H9 (cell line): Measurements from ENCODE around the gene RAB31. TPM values are rescaled to one million over a fixed set of nuclear protein-coding genes. Genes with fewer than 3 reads are reported as not detected.

ENCODE experiments used
- DNase-seq: peaks from one replicate; pipeline ENCODE4 v3.0.0-alpha.2; 2017
- H2AFZ ChIP-seq: one replicate; pipeline ENCODE4 v1.6.1; 2013; ENCODE audit warnings: mild to moderate bottlenecking, low read length, control low read depth, moderate library complexity
- H2AK5ac ChIP-seq: 2 replicates; pipeline ENCODE4 v1.6.1; 2013; ENCODE audit warnings: low read length, control low read depth, mixed read lengths; ENCODE audit not compliant: insufficient read length
- H2BK120ac ChIP-seq: one replicate; pipeline ENCODE4 v1.6.1; 2013; ENCODE audit warnings: low read depth, mild to moderate bottlenecking, low read length, control low read depth, inconsistent platforms; ENCODE audit not compliant: poor library complexity, severe bottlenecking
- H2BK12ac ChIP-seq: 2 replicates; pipeline ENCODE4 v1.6.1; 2013; ENCODE audit warnings: low read length, control low read depth, mixed read lengths, low read depth; ENCODE audit not compliant: insufficient read length
- H2BK15ac ChIP-seq: 2 replicates; pipeline ENCODE4 v1.6.1; 2013; ENCODE audit warnings: low read depth, low read length, control low read depth
- H2BK20ac ChIP-seq: one replicate; pipeline ENCODE4 v1.6.1; 2013; ENCODE audit warnings: low read depth, mild to moderate bottlenecking, low read length, control low read depth, inconsistent platforms; ENCODE audit not compliant: poor library complexity, severe bottlenecking
- H2BK5ac ChIP-seq: 2 replicates; pipeline ENCODE4 v1.6.1; 2013; ENCODE audit warnings: low read length, control low read depth, mixed read lengths; ENCODE audit not compliant: insufficient read length
- H3K14ac ChIP-seq: 2 replicates; pipeline ENCODE4 v1.6.1; 2013; ENCODE audit warnings: low read length, control low read depth; ENCODE audit not compliant: insufficient read depth
- H3K18ac ChIP-seq: 2 replicates; pipeline ENCODE4 v1.6.1; 2013; ENCODE audit warnings: low read depth, mild to moderate bottlenecking, mixed read lengths, low read length, control low read depth; ENCODE audit not compliant: insufficient read length
- H3K23ac ChIP-seq: 2 replicates; pipeline ENCODE4 v1.6.1; 2013; ENCODE audit warnings: low read length, control low read depth, mixed read lengths, low read depth; ENCODE audit not compliant: insufficient read length
- H3K23me2 ChIP-seq: 2 replicates; pipeline ENCODE4 v1.6.1; 2013; ENCODE audit warnings: low read depth, mild to moderate bottlenecking, mixed read lengths, low read length, control low read depth; ENCODE audit not compliant: insufficient read length, poor library complexity, severe bottlenecking
- H3K27ac ChIP-seq: 2 replicates; pipeline ENCODE4 v1.5.1; 2013; ENCODE audit warnings: low read length, control low read depth, mixed read lengths, low read depth; ENCODE audit not compliant: insufficient read length
- H3K27me3 ChIP-seq: 2 replicates; pipeline ENCODE4 v1.6.1; 2013; ENCODE audit warnings: low read length, control low read depth, inconsistent platforms; ENCODE audit not compliant: insufficient read depth
- H3K4ac ChIP-seq: 2 replicates; pipeline ENCODE4 v1.6.1; 2013; ENCODE audit warnings: low read depth, mild to moderate bottlenecking, control low read depth, inconsistent platforms, low read length, moderate library complexity
- H3K4me1 ChIP-seq: 2 replicates; pipeline ENCODE4 v1.6.1; 2013; ENCODE audit warnings: low read length, control low read depth, inconsistent platforms; ENCODE audit not compliant: insufficient read depth
- H3K4me2 ChIP-seq: 2 replicates; pipeline ENCODE4 v1.6.1; 2013; ENCODE audit warnings: low read length, control low read depth, mixed read lengths; ENCODE audit not compliant: insufficient read length, insufficient read depth
- H3K56ac ChIP-seq: 2 replicates; pipeline ENCODE4 v1.6.1; 2013; ENCODE audit warnings: low read depth, mild to moderate bottlenecking, mixed read lengths, low read length, control low read depth; ENCODE audit not compliant: insufficient read length
- H3K79me1 ChIP-seq: 2 replicates; pipeline ENCODE4 v1.6.1; 2013; ENCODE audit warnings: low read depth, mild to moderate bottlenecking, moderate library complexity, low read length, control low read depth, inconsistent platforms; ENCODE audit not compliant: insufficient read depth, poor library complexity, severe bottlenecking
- H3K79me2 ChIP-seq: 2 replicates; pipeline ENCODE4 v1.6.1; 2013; ENCODE audit warnings: low read length, control low read depth, inconsistent platforms; ENCODE audit not compliant: insufficient read depth
- H3K9ac ChIP-seq: 2 replicates; pipeline ENCODE4 v1.6.1; 2013; ENCODE audit warnings: low read length, control low read depth, mixed read lengths; ENCODE audit not compliant: insufficient read length; ENCODE audit errors: extremely low read depth
- H3K9me3 ChIP-seq: one replicate; pipeline ENCODE4 v1.6.1; 2013; ENCODE audit warnings: low read depth, low read length, inconsistent platforms; ENCODE audit not compliant: control insufficient read depth
- H3T11ph ChIP-seq: one replicate; pipeline ENCODE4 v1.6.1; 2013; ENCODE audit warnings: mild to moderate bottlenecking, low read length, control low read depth, inconsistent platforms
- H4K20me1 ChIP-seq: one replicate; pipeline ENCODE4 v1.6.1; 2013; ENCODE audit not compliant: control insufficient read depth, insufficient read length, insufficient read depth
- H4K5ac ChIP-seq: 2 replicates; pipeline ENCODE4 v1.6.1; 2013; ENCODE audit warnings: low read depth, mild to moderate bottlenecking, mixed read lengths, low read length, control low read depth; ENCODE audit not compliant: insufficient read length
- H4K8ac ChIP-seq: replicated peaks from 2 replicates; pipeline ENCODE4 v1.6.1; 2013; ENCODE audit warnings: low read length, control low read depth, mixed read lengths, low read depth; ENCODE audit not compliant: insufficient read length
- H4K91ac ChIP-seq: 2 replicates; pipeline ENCODE4 v1.6.1; 2013; ENCODE audit warnings: low read depth, mild to moderate bottlenecking, moderate library complexity, mixed read lengths, low read length, control low read depth; ENCODE audit not compliant: insufficient read length
- H3K27ac Mint-ChIP-seq, 3 experiments: 2 replicates in 2 of 3; 3 replicates in 1 of 3; pipeline ENCODE4 v1.8.0; 2020 to 2021; ENCODE audit warnings: mixed read lengths in 3 of 3, mild to moderate bottlenecking in 1 of 3, moderate library complexity in 1 of 3
- H3K27me3 Mint-ChIP-seq: 2 replicates; pipeline ENCODE4 v1.8.0; 2021; ENCODE audit warnings: low read depth, mild to moderate bottlenecking, moderate library complexity, mixed read lengths
- H3K36me3 Mint-ChIP-seq, 3 experiments: 2 replicates in 2 of 3; 3 replicates in 1 of 3; pipeline ENCODE4 v1.8.0; 2020 to 2021; ENCODE audit warnings: low read depth in 3 of 3, mixed read lengths in 3 of 3; ENCODE audit not compliant: insufficient read depth in 1 of 3
- H3K4me1 Mint-ChIP-seq, 2 experiments: 2 replicates each; pipeline ENCODE4 v1.8.0; 2020; ENCODE audit warnings: mixed read lengths in 2 of 2
- H3K4me3 Mint-ChIP-seq, 2 experiments: 2 replicates in 1 of 2; 3 replicates in 1 of 2; pipeline ENCODE4 v1.8.0; 2020 to 2021; ENCODE audit warnings: mild to moderate bottlenecking in 2 of 2, mixed read lengths in 2 of 2, moderate library complexity in 1 of 2
- H3K9me3 Mint-ChIP-seq, 2 experiments: 2 replicates in 1 of 2; 3 replicates in 1 of 2; pipeline ENCODE4 v1.8.0; 2020; ENCODE audit warnings: mild to moderate bottlenecking in 2 of 2, mixed read lengths in 2 of 2, moderate library complexity in 1 of 2
- WGBS: extraction: QIAGEN DNeasy Blood & Tissue Kit; methylation state at CpG from one replicate; pipeline ENCODE4 v1.1.7; 2013; ENCODE audit warnings: missing lambda C conversion rate, low lambda C conversion rate, mixed read lengths; ENCODE audit not compliant: insufficient read length; ENCODE audit errors: extremely low coverage; 5-methylcytosine and 5-hydroxymethylcytosine counted together
- total RNA-seq: library from RNA; stranded (reverse); gene quantifications from 2 replicates; pipeline ENCODE4 v1.2.1, GENCODE V29; 2021
- TF ChIP-seq, protein P1 (sequence below): fragments of 200-600 bp; sonication (generic); conservative IDR thresholded peaks from 3 replicates; pipeline ENCODE4 v1.8.0; 2021; ENCODE audit warnings: antibody characterized with exemption, mild to moderate bottlenecking

RAB31 gene
- total RNA-seq, 1 experiment from 2014 or later = 22.4 TPM

- peaks cover 3% of the 10 kb centered on the region; the same call in 1 of the 2 replicates for H3K27me3 Mint-ChIP-seq
- H3K27ac Mint-ChIP-seq = no peak overlapping the region
- H3K79me1 ChIP-seq = no peaks in the 10 kb centered on the region
- no peaks in the 10 kb centered on the region for H3K79me2 ChIP-seq
- H2BK20ac ChIP-seq = no peak overlapping the region
- no peak overlapping the region for H3K4me2 ChIP-seq
- H4K91ac ChIP-seq = no peak overlapping the region
- no peak overlapping the region for H3K56ac ChIP-seq
- H2AFZ ChIP-seq = no peak overlapping the region
- no peaks in the 10 kb centered on the region for H3K27me3 ChIP-seq
- no peak for DNase-seq
- H2BK15ac ChIP-seq = no peak overlapping the region
- no peak overlapping the region for H3K18ac ChIP-seq
- H3K36me3 Mint-ChIP-seq = no peaks in the 10 kb centered on the region; a peak in 1 of 7 replicates
- no peak overlapping the region for H4K8ac ChIP-seq
- H2BK5ac ChIP-seq = no peak overlapping the region
- no peak overlapping the region for H3K27ac ChIP-seq
- no peaks in the 10 kb centered on the region for H3K4me1 ChIP-seq
- H3K9me3 Mint-ChIP-seq = no peaks in the 10 kb centered on the region
- no peak overlapping the region for H3K9ac ChIP-seq
- no peak overlapping the region for H3K4ac ChIP-seq
- no peak overlapping the region for H4K5ac ChIP-seq
- no peak overlapping the region for H3K4me3 Mint-ChIP-seq
- H3K9me3 ChIP-seq = no peaks in the 10 kb centered on the region
- H4K20me1 ChIP-seq = no peaks in the 10 kb centered on the region
- no peak overlapping the region for H2AK5ac ChIP-seq
- TF ChIP-seq, protein P1, sequence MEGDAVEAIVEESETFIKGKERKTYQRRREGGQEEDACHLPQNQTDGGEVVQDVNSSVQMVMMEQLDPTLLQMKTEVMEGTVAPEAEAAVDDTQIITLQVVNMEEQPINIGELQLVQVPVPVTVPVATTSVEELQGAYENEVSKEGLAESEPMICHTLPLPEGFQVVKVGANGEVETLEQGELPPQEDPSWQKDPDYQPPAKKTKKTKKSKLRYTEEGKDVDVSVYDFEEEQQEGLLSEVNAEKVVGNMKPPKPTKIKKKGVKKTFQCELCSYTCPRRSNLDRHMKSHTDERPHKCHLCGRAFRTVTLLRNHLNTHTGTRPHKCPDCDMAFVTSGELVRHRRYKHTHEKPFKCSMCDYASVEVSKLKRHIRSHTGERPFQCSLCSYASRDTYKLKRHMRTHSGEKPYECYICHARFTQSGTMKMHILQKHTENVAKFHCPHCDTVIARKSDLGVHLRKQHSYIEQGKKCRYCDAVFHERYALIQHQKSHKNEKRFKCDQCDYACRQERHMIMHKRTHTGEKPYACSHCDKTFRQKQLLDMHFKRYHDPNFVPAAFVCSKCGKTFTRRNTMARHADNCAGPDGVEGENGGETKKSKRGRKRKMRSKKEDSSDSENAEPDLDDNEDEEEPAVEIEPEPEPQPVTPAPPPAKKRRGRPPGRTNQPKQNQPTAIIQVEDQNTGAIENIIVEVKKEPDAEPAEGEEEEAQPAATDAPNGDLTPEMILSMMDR = no peak
- H3K23ac ChIP-seq = no peak overlapping the region
- no peaks in the 10 kb centered on the region for H3K23me2 ChIP-seq
- peaks cover 29 to 30% of the 10 kb centered on the region in 2 experiments for H3K4me1 Mint-ChIP-seq
- H2BK12ac ChIP-seq = no peak overlapping the region
- no CpG with 5 or more reads among the region's 13 CpGs for WGBS
- H3K14ac ChIP-seq = no peak overlapping the region
- no peak overlapping the region for H3T11ph ChIP-seq
- no peak overlapping the region for H2BK120ac ChIP-seq
Observed at GRCh38 chr18:9772847-9773677, 65.0 kb downstream of the RAB31 start.
